GM18511 (cell line): ENCODE results near the gene ADD2.

Experiments
- ATAC-seq: cut with Tn5 transposase; IDR thresholded peaks from one replicate; pipeline ENCODE4 v1.9.1; 2021; ENCODE audit warnings: mild to moderate bottlenecking, moderate library complexity; ENCODE audit not compliant: unreplicated experiment

Gene ADD2

DNA sequence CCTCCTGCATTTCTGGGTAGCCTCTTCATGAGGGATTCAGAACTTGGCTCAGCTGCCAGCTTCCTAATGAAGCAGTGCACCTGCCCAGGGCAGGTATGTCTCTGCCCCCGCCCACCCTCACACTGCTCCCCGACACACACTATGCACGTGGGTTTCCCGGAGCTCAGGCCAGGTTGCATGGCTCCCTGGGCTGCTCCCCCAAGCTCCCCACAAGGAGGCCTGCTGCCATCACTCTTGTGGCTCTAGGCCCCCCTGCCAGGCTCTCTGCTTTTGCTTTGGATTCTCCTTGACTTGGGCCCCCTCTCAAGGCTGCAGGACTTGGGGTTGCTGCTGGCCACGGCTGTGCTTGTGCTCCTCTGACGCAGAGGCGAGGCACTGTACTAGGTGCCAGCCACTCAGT lies 43.6 kb downstream of the ADD2 start:
- ATAC-seq = no peak

- no peak for ATAC-seq
These were observed 44.6 kb downstream of the ADD2 start for GRCh38 chr2:70723286-70723885.

DNA sequence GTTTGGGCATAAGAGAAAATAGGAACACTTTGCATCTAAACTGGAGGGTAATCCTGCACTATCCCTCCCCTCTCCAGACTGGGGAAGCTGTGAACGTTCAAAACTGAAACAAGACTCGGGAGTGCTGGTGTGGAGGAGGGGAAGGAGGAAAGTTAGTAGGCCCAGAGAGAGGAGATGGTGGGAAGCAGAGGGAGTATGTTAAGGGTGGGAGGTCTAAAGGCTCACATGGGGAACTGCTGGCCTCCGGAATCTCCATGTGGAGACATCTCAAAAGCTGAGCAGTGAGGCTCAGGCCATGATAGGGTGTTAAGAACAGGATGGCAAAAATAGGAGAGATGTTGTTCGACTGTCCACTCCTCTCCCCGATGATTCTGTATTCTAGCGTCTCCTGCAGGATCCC lies 47.9 kb downstream of the ADD2 start:
- no peak for ATAC-seq

DNA sequence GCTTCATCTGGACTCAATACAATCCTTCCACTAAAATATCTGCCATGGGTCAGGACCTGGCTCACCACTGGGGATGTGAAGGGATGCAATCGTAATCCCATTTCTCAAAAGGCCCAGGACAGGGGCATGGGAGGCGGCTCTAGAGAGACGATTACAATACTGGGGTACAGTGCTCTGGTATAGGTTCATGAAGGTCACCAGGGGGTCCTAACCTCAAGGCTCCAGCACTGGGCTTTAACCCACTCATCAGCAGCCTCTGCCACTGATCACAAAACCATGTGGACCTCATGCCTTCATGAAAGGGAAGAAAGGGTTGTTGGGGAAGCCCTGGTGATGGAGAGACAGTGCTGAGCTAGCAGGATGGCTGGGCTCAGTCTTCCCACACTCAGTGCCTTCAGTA lies 48.8 kb downstream of the ADD2 start:
- ATAC-seq = no peak

- no peak for ATAC-seq
These were observed 49.3 kb downstream of the ADD2 start for GRCh38 chr2:70718736-70719135.

DNA sequence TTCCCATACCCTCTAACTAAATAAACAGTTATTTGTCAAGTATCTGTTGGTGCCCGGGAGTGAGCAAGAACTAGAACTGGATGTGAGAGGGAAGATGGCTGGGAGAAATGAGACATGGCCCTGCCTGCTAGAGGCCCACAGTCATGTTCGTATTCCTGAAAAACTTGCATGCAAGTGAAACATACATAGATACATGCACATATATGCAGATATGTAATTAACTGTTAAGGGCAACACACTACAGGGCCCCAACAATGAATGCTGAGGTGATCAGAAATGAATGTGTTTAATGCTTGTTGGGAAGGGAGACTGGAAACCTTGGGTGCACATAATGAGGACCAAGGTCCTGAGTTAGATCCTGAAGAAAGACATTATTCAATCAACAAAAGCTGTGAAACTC lies 49.8 kb downstream of the ADD2 start:
- ATAC-seq = no peak

DNA sequence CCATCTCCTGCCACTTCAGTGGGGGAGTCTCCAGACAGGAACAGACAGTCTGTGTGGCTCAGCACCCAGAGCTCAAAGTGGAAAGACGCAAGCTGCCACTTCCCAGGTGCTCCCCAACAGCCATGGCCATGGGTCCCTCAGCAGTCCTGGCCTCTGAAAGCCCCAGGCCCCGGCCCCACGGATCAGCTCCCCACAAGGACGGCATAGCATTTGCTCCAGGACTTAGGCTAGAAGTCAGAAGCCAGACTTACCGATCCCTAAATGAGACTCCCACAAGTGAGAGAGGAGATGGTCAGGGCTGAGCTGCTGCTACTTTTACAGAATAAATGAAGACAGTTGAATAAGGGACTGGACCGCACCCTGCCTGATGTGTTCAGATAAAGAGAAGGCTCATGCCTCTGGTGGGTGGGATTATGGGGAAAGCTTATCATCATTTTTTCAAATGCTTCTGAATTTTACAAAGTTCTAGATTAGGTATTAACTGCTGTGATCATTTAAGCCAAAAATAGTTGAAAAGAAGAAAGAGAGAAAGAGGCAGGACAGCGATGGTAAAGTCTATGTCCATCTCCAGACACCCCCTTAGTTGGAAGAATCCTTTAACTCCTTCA lies 50.5 kb downstream of the ADD2 start:
- no peak for ATAC-seq

DNA sequence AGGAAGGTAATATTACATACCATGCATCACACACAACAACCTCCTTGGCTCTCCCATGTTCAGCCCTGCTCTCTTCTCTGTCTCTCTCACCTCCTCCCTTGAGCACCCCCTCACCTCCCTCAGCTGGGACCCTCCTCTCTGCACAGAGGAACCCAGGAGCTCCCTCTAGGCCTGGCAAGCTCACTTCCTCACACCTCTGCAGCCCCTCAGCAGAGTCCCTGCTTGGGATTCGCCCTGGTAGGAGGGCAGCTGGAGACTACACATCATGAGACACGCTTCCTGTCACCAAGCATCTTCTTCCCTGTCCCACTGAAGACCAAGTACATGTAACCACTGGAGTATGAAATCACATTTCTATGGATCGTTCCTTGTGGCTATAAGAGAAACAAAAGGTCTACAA lies 51.0 kb downstream of the ADD2 start:
- ATAC-seq = no peak

DNA sequence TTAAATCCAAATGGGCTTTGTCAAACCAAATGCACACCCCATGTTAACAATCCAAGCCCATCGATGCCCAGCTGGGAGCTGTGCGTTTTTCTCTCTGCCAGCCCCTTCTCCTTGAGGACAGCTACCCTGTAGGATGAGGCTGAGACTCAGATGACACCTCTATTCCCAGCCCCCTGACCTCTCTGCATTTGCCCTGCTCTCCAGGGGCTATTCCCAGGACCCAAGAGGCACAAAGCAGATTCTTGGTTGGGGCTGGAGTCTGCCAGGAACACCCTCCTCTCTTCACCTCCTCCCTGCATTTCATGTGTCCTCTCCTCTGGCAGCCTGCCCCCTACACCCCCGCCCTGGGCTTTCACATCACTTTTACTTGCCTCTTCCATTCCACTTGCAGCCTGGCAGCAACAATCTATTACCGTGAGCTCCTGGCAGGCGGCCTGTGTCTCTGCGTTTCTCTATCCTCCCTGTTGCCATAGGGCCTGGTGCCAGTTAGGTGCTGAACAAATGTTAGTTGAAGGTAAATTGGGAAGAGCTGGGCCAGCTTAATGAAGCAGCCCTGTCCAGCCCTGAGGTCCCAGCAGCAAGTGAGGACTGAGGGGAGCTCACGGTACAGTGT lies 51.8 kb downstream of the ADD2 start:
- no peak for ATAC-seq

DNA sequence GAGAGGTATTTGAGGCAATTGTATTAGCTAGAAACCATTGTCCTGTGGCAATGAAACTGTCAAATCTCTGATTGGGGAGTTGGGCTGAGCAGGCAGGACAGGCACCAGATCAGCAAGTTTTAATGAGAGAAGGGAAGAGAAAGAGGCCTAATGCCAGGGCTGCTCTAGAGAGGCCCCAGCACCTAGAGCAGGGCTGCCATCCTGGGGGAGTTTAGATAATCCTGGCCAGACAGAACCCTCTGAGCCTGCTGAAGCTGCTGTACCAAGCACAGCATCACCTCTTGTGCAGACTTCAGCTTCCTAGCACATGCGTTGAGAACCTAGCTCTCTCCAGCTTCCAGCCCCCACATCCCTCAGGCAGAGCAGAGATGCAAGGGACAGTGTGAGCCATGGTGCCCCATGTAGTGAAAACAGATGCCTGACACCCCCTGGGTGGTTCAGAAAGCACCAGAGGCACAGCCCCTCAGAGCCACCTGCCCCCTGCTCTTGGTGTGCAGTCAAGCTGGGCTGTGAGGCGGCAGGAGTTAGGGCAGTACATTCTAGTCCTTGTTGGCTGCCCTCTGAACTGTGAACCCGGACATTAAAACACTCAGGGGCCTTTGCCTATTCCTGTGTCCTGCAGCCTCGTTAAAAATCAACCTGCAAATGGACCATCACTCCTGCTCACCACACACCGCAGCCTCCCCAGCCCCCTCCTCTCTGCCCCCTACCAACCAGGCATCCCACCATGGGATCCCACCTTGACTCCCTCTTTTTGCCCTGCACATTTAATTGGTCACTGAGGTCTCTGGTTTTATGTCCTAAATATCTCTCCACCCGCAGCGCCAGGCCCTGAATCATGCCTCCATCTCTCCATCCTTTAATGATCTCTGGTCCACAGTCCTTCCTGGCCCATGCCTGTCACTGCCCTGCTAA lies 52.7 kb downstream of the ADD2 start:
- ATAC-seq = no peak

DNA sequence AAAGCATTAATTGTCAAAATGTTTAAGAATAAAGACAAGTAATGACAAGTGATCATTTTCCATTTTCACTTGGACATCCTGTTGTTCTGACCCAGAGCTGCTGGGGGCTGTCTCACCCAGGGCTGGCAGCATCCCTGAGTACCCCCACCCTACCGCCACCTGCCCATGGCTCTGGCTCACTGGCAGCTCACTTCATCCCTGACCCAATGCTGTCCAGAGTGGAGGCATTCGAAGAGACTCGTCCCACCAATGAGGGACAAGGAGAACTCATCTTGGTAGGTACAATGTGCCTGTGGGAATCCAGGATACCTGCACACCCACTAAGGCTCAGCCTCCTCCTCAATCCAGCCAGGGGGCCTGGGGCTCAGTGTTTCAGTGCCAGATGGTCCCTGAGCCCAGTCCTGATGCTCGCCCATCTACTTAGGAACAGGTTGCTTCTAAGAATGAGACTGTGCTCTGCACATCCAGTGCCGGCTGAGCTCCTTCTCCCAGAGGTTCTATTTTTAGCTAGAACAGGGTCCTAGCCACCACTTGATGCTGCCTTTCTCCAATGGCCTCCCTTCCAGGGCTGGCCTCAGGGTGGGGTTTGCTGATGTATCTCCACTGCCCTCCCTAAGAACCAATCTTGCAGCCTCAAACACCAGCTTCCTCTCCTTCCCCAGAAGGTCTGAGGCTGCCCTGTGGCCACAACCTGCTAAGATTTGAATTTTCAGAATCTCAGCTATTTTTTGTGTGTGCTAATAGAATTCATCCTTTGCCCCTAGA lies 53.7 kb downstream of the ADD2 start:
- ATAC-seq = no peak

GRCh38 chr2:70712916-70713315 lies 55.1 kb downstream of the ADD2 start:
- no peak for ATAC-seq

DNA sequence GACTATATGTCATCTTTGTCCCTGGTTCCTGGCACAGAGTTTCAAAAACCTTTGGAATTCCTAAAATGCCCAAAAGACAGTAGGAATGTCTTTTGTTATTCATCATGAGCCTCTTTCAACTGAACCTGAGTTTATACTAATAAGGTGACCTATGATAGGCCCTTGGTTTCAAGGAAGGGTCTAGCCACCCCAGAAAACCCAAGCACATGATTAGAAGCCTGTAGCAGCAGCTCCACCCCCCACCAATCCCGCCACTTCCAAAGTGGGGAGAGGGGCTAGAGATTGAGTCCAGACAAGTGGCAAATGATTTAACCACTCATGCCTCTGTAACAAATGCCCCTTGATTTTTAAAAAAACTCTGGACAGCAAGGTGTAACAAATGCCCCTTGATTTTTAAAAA lies 56.8 kb downstream of the ADD2 start:
- no peak for ATAC-seq

GRCh38 chr2:70710038-70710690 lies 57.8 kb downstream of the ADD2 start:
- ATAC-seq = no peak

GRCh38 chr2:70709275-70710037 lies 58.5 kb downstream of the ADD2 start:
- no peak for ATAC-seq

- ATAC-seq = no peak
These were observed 59.4 kb downstream of the ADD2 start for GRCh38 chr2:70708376-70709199.

DNA sequence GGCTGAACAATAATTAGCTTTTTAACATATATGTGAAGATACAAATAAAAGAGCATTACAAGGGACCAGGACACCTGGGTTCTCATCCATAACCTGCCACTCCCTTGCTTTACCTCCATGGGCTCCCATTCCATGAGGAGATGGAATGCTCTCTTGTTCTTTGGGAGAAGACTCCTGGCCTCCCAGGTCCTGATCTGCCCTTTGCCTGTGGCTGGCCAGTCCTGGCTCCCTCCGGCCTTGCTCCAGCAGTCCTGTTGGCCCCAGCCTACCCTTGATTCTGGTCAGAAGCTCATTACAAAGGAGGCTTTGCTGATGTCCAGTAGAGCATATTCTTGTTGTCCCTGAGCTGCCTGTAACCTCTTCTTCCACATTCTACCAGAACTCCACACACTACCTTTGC lies 60.3 kb downstream of the ADD2 start:
- ATAC-seq = no peak

- ATAC-seq = no peak
These were observed 61.8 kb downstream of the ADD2 start for GRCh38 chr2:70706026-70706795.
